GM18520 (cell line): Measurements from ENCODE around the gene LAMA3.

Source experiments
- ATAC-seq: cut with Tn5 transposase; IDR thresholded peaks from one replicate; pipeline ENCODE4 v1.9.1; 2021; ENCODE audit not compliant: unreplicated experiment

LAMA3 gene

DNA sequence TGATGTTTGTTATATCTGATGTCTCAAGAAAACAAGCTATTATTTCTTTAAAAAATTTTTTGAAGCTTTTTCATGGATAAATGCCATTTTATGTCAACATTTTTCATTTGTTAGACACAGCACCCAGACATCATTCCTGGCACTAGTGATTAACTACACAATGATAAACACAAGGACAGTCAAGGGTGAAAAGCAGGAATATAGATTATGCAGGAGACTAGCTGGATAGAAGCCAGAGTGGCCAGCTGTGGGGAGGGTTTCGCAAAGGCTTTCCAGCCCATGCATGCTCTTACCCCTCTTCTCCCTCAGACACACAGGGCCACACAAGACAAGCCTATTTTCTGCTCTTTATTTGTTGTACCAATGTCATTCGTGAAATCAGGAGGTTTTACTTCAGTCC, 198.2 kb downstream of the LAMA3 start:
- ATAC-seq = no peak

DNA sequence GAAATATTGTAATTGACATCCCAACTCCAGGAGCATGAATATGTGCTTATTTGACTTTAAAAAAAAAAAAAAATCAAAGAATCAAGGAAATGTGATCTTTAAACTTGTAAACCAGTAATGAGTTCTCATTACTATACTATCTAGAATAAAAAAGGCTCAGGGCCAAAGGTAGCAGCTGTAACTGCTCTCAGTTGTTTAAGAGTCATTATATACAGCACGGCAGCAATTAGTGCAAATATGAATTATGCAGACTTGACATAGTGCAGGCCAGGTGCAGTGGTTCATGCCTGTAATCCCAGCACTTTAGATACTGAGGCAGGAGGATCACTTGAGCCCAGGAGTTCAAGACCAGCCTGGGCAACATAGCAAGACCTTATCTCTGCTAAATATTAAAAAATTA, 199.6 kb downstream of the LAMA3 start:
- ATAC-seq = no peak

DNA sequence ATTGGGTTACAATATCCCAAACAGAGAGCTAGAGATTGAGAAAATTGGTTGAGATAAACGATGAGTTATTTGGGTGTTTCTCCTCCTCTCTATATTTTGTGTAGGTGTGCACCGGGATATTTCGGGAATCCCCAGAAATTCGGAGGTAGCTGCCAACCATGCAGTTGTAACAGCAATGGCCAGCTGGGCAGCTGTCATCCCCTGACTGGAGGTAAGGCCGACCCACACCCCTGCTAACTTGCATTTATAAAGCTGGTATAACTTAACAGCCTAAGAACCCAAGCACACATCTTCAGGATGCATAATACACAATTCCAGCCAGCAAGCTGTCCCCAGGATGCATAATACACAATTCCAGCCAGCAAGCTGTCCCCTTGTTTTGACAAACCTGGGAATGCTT, 200.7 kb downstream of the LAMA3 start:
- no peak for ATAC-seq

DNA sequence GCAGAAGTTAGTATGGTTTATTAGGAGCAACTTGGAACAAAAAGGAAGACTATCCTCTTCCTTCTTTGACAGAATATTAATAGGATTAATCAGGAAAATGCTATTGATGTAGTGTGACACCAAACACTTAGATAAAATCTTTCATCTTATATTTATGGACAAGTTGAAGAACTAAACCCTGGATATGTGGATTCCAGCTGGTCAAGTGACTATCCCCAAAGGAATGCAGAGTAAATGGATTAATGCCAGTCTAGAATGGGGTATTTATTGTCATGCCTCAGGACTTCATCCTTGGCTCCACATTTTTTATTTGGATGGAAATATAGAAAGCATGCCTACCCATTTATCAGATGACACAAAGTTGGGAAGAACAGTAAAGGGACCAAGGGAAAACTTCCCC, 201.3 kb downstream of the LAMA3 start:
- no peak for ATAC-seq

DNA sequence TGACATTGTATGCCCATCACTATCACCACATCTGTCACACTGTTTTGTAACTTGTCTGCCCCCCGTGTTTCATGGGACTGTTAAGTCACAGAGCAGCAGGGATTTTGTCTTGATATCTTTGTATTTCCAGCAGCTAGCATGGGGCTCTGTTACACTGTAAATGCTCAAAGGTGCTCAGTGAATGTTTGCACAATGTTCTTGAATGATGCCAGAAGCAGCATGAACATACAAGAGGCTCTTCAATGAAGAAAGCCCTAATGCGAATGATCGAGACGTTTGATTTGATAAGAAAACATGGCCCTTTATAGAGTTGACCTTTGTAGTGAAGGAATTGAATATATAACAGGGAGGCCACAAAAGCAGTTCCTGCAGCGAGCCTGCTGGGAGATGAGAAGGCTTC, 204.4 kb downstream of the LAMA3 start:
- no peak for ATAC-seq

DNA sequence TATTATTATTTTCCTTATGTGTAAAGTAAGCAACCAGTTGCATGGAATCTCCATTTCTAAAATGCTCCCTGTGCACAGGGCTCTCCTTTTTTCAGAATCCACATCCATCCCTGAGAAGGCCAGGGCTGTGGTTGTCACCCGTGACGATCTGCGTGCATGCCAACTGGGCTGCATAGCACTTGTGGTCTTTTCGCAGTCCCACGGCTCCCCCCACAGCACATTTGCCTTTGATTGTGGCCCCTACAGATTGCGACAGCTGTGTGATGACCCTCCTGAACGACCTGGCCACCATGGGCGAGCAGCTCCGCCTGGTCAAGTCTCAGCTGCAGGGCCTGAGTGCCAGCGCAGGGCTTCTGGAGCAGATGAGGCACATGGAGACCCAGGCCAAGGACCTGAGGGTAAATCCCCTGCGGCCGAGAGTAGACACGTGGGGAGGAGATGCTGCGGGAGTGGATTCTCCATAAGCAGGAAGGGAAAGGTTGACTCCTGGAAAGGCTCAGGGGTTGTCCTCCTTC, 205.5 kb downstream of the LAMA3 start:
- ATAC-seq = no peak

DNA sequence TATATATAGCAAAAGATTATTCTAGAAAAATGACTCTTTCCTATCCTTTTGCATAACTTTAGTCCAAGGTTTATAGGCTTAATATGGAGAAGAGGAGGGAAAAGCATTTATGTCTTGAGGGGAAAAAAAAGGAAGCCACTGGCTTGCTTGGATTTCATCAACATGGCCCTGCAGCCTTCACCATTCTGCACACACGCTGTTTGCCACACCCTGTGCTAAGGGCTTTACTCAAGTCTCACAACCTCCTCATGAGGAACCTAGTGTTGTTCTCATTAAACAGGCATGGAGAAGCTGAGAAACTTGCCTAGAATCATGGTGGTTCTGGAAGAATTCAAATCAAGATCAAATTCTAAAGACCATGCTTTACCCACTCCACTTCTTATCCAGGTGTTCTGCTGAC, 208.0 kb downstream of the LAMA3 start:
- no peak for ATAC-seq

DNA sequence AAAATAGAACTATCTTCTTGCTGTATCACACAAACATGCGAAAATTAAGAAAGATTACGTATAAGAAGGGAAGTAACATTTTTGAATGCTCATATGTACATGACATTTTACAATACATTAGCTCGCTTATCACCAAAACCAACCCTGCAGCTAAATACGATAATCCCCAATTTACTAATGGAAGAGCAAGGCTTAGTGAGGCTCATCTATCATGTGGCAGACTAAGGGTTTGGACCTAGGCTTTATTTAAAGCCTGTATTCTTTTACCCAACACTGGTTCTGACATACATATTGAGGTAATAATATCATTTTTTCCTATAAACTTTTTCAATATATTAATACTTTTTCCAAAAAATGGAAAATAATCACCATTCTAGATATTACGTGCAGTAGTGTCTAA, 208.5 kb downstream of the LAMA3 start:
- no peak for ATAC-seq

DNA sequence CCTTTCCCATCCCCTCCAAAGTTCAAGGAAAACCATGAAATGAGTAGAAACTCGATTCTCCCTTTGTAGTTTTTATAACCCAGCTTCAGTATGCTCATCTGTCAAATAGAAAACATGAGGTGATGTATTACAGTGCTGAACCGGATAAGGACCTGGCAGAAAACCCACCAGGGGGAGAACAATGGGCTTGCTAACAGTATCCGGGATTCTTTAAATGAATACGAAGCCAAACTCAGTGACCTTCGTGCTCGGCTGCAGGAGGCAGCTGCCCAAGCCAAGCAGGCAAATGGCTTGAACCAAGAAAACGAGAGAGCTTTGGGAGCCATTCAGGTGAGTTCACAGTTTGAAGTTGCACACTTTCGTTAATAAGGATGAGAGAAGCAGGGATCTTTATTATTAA, 211.7 kb downstream of the LAMA3 start:
- no peak for ATAC-seq

DNA sequence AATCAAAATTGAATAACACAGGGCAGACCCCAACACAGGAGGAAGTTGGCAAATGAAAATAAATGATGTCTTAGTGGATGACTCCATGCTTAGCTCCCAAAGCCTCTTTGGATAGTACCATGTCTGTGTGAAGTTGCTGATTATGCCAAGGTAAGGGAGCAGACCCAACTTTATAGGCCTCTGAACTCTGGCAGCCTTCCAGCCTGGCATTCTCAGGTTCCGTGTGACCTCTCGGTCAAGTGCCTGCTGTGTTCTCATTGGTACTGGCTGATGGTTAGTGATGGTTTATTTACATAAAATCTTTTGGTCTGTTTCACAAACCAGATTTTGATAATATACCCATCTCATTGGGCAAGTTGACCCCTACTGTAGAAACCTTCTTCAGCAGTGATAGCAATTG, 213.1 kb downstream of the LAMA3 start:
- no peak for ATAC-seq

DNA sequence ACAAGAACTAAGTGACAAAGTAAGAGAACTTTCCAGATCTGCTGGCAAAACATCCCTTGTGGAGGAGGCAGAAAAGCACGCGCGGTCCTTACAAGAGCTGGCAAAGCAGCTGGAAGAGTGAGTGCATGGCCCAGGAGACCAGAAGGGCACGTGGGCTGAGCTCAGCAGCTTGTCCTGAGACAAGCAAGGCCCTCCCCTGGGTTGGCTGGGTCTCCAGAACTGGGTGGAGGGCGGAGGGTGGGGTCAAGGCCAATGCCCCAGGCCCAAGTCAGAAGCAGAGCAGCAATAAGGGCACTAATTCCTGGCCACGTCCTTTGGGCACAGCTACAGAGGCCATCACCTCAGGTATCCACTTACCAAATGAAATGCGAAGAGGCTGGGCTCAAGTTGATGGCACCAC, 214.7 kb downstream of the LAMA3 start:
- ATAC-seq = no peak

DNA sequence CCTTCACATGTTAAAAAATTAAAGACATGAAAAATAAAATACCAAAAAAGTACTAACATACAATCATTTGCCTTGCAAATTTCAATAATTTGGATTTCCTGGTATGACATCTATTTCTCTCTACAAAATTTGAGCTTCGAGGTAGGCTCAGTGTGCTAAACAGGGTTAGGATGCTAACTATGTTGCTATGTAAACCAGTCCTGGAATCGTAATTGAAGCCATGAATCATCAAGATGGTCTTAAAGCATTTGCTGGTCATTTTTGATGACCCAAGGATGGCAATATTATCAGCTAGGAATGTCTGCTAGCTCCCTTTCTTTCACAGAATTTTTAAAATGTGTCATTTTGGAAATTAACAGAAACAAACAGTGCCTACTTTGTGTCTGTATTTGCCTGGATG, 217.4 kb downstream of the LAMA3 start:
- ATAC-seq = no peak

DNA sequence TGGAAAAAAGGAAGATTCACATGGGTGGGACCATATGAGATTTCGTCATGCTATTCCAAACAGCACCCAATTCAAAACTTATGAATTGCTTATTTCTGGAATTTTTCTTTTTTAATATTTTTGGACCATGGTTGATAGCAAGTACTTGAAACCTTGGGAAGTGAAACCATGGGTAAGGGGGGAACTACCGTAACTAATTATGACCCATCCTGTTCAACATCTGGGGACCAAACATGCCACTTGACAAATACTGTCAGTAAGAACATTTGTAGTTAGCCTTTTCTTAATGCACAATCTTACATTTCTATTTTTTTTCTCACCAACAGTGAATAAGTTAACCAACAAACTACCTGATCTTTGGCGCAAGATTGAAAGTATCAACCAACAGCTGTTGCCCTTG, 219.6 kb downstream of the LAMA3 start:
- no peak for ATAC-seq

DNA sequence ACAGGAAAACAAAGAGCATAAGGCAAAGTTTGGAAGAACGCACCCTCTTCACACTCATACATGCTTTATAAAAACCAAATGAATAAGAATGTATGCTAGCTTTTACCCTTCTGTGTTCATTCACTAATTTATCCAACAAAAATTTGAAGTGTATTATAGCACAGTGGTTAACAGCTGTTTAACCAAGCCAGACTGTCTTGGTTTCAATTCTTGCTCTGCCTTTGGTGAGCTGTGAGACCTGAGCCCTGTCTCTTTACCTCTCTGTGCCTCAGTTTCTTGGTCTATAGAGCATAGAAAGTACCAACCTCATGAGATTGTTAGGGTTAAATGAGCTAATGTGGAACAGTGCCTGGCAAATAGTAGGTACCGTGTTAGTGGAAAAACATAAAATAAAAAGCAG, 220.8 kb downstream of the LAMA3 start:
- ATAC-seq = no peak

DNA sequence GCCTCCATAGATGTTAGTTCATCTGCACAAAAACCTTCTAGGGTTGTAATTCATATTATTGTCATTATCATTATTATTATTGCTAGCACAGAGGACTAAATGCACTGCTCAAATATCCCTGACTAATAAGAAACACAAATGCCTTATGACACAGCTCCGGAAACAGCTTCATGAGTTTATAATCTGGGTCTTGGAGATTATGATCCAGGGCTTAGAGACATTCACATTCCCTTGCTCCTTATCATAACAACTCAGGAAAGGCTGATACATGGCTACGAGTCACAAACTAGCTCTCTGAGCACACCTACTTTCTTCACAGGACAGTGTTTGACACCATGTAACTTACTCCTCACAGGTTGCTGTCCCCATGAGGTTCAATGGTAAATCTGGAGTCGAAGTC, 223.1 kb downstream of the LAMA3 start:
- no peak for ATAC-seq

DNA sequence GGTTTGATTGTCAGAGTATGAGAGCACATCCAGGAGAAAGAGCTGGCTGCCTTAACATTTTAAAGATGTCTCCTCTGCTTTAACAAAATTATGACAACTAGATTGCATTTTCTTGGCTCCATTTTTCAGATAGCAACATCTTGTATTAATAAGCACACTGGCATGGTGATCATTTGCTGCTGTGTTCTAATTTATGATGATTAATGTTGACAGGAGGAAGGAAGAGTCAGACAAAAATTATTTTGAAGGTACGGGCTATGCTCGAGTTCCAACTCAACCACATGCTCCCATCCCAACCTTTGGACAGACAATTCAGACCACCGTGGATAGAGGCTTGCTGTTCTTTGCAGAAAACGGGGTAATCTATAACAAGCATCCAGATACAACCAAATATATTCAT, 227.1 kb downstream of the LAMA3 start:
- ATAC-seq = no peak

DNA sequence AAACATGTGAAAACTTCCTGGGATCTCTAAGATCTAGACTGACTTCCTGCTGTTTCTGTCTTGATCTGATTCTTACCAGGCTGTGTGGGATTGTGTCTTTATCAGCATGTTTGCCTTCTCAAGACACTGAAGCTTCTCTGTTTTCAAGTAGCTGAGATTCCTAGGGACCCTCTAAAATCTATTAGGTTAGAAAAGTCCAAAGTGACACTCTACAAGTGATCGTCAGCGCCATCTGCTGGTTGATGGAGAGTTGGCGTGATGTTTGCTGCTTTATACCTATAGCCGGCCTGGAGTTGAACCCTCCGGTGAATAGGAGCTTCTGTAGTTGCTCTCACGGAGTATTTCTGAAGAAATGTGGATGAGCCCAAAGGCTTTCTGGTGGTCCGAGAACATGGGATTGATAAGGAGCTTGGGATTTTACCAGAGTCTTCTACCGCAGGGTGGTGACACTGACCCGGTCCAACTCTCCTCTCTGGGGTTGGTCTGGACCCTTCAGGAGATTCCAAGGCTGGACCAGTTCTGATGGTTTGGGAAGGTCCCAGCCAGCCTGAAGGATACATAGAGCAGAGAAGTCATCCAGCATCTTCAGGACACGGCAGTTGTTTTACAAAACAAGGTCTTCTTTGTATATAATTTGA, 229.3 kb downstream of the LAMA3 start:
- ATAC-seq = peak; percentile 41

DNA sequence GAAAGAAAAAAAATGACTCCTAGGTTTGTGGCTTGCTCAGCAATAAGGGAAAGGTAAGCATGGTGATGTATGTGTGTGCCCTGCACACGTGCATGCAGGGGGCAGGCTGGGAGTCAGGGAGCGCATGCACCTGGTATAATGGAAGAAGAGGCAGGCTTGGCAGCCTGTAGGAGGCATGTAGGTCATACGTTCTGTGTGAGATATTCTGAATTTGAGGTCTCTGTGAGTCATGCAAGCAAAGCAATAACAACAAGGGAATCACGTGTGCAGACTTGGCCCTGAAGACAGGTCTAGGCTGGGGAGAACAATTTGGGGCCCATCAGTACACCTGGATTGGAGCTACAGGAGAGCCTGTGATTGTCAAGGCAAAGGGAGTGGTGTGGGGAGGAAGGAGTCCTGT, 230.8 kb downstream of the LAMA3 start:
- no peak for ATAC-seq

DNA sequence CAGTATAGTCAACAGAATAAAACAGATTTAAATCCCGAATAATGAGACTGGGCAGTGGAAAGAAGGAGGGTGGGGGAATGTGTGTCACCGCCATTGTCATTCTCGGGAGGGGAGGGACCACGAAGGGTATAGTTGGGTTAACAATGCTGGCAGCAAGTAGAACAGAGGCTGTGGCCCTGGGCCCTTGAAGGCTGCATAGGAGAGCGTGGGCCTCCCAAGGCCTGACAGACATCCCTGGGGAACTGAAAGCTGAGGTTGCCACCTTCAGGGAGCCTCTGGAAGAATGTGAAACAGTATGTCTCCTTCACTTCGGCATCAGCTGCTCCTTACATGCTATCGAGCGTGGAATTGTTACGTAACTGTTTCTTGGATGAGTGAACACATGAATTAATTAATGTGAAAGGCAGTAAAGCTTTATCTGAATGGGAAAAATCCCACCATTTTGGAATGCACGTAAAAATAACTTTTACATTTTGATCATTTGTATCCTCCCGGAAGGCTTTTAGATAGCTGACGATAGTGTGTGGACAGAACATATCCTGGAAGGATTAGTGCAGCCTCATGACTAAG, 232.5 kb downstream of the LAMA3 start:
- ATAC-seq = no peak

DNA sequence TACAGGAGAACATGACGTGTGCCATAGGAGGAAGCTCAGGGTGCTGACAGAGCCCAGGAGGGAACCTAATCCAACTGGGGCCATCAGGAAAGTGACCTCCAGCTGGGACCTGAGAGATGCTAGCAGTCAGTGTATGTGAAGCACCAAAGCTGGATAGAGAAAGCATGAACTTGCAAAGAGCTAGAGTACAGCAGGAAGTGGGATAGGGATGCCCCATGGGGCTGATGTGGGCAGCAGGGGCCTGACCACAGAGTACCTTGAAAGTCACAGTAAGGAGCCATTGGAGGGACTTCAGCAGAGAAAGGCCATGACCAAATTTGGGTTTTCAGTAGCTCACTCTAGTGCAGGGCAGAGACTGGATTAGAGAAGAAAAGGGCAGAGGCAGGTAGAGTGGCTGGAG, 233.7 kb downstream of the LAMA3 start:
- no peak for ATAC-seq

DNA sequence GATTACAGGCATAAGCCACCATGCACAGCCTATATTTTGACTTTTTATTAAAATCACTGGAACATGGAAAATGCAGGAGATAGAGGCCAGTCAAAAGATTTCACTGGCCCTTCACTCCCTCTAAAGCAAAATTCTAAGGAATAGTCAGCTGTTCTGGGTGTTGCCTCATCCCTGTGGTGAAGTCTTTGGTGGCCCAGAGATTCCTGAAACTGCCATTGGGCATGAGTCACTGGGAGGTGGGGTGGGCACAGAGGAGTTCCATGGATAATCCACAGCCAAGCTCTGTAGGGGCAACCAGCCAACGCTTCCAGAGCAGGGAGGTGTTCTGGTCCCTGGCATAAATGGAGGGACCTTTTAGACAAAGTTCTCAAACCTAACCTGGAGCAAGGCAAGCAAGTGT, 235.6 kb downstream of the LAMA3 start:
- no peak for ATAC-seq

DNA sequence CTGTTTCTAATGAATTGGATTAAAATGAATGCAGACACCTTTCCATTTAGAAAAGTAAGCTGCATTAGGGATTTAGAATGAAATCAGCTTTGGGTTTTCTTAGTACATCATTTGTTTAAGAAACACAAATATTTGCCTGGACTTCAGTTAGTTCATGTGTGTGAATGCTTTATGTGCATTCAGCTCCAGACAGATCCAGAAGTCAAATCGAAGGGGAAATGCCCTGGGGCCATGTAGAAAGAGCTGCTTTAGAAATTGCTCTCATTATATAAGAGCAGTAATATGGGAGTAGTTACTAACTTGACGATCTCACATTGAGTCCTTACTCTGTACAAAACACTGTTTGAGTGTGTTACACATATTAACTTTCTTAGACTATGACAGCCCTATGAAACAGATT, 237.3 kb downstream of the LAMA3 start:
- no peak for ATAC-seq
